22Rv1 (cell line): ENCODE measurements around the gene PDZD7.

Experiments
- ZFX ChIP-seq: fragments of 450-650 bp; IDR thresholded peaks from 2 replicates; pipeline ENCODE4 v1.6.1; 2017; ENCODE audit warnings: antibody characterized with exemption, borderline replicate concordance
- TF ChIP-seq, protein P1 (sequence below): fragments of 450-650 bp; IDR thresholded peaks from 2 replicates; pipeline ENCODE4 v1.5.1; 2017; ENCODE audit warnings: mild to moderate bottlenecking

GRCh38 chr10:100988166-100988565 is 42.8 kb downstream of the PDZD7 start:
- TF ChIP-seq, protein P1, sequence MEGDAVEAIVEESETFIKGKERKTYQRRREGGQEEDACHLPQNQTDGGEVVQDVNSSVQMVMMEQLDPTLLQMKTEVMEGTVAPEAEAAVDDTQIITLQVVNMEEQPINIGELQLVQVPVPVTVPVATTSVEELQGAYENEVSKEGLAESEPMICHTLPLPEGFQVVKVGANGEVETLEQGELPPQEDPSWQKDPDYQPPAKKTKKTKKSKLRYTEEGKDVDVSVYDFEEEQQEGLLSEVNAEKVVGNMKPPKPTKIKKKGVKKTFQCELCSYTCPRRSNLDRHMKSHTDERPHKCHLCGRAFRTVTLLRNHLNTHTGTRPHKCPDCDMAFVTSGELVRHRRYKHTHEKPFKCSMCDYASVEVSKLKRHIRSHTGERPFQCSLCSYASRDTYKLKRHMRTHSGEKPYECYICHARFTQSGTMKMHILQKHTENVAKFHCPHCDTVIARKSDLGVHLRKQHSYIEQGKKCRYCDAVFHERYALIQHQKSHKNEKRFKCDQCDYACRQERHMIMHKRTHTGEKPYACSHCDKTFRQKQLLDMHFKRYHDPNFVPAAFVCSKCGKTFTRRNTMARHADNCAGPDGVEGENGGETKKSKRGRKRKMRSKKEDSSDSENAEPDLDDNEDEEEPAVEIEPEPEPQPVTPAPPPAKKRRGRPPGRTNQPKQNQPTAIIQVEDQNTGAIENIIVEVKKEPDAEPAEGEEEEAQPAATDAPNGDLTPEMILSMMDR, result no peak
- TF ChIP-seq ZFX, result no peak
